ENCODE data around the gene ERGIC3.
"Not testable (repeated sequence)": the region's sequence is repeated elsewhere in the genome, so short reads cannot be mapped to it uniquely, and the experiment has no call there.

Gene ERGIC3

GRCh38 chr20:35552914-35553313 is 11.0 kb downstream of the ERGIC3 start:
- no peak for DNase-seq (ENCODE audit: low read depth)
- H3K4me3 ChIP-seq (ENCODE audit: low read length), result no peak overlapping the region
- TF ChIP-seq CTCF (conservative IDR thresholded peaks at IDR 0.05; ENCODE audit: low read length), result no peak

GRCh38 chr20:35555461-35555860 is 13.6 kb downstream of the ERGIC3 start:
- DNase-seq (ENCODE audit: low read depth); H3K4me3 ChIP-seq (ENCODE audit: low read length): not testable (repeated sequence)

GRCh38 chr20:35555951-35556645 is 14.2 kb downstream of the ERGIC3 start:
- TF ChIP-seq CTCF (conservative IDR thresholded peaks at IDR 0.05; ENCODE audit: low read length), result no peak
- H3K4me3 ChIP-seq (ENCODE audit: low read length), result no peak overlapping the region
- no peak for DNase-seq (ENCODE audit: low read depth)

GRCh38 chr20:35556871-35557270 is 15.0 kb downstream of the ERGIC3 start:
- no peak for DNase-seq (ENCODE audit: low read depth)
- no peak for TF ChIP-seq CTCF (conservative IDR thresholded peaks at IDR 0.05; ENCODE audit: low read length)
- H3K4me3 ChIP-seq (ENCODE audit: low read length), result no peak overlapping the region

- TF ChIP-seq CTCF (conservative IDR thresholded peaks at IDR 0.05; ENCODE audit: low read length), result no peak
- no peak for DNase-seq (ENCODE audit: low read depth)
- H3K4me3 ChIP-seq (ENCODE audit: low read length), result no peak overlapping the region
Measured at GRCh38 chr20:35558451-35558850, 16.6 kb downstream of the ERGIC3 start.

GRCh38 chr20:35559042-35559693 is 17.3 kb downstream of the ERGIC3 start:
- no peak for DNase-seq (ENCODE audit: low read depth)
- TF ChIP-seq CTCF (conservative IDR thresholded peaks at IDR 0.05; ENCODE audit: low read length), result no peak
- H3K4me3 ChIP-seq (ENCODE audit: low read length), result no peak overlapping the region

- no peak for TF ChIP-seq CTCF (conservative IDR thresholded peaks at IDR 0.05; ENCODE audit: low read length)
- no peak for DNase-seq (ENCODE audit: low read depth)
- H3K4me3 ChIP-seq (ENCODE audit: low read length), result no peak overlapping the region
Measured at GRCh38 chr20:35560105-35560511, 18.2 kb downstream of the ERGIC3 start.
